Left lung (tissue), 14 donors: ENCODE measurements around the gene FAM25G. TPM values are rescaled to one million over a fixed set of nuclear protein-coding genes. Genes with fewer than 3 reads are reported as not detected.
"Not testable (repeated sequence)": the region's sequence is repeated elsewhere in the genome, so short reads cannot be mapped to it uniquely, and the experiment has no call there.

ENCODE experiments used
- ATAC-seq: fragments of 200-7000 bp; cut with Tn5 transposase; one replicate; pipeline ENCODE4 v1.9.1; 2020; ENCODE audit warnings: moderate library complexity
- DNase-seq, 4 donors: peaks; one replicate each; pipeline ENCODE4 v3.0.0-alpha.2; 2013 to 2020
- H3K27ac ChIP-seq, 2 donors: fragments of 200-600 bp; sonication (generic) in 1 of 2; one replicate each; pipeline versions ENCODE4 v1.5.0 to v1.8.0; 2020 to 2021
- H3K27me3 ChIP-seq, 2 donors: fragments of 200-600 bp; sonication (generic) in 1 of 2; one replicate each; pipeline versions ENCODE4 v1.5.0 to v1.8.0; 2020 to 2021
- H3K36me3 ChIP-seq, 2 donors: fragments of 200-600 bp; sonication (generic) in 1 of 2; one replicate each; pipeline versions ENCODE4 v1.5.0 to v1.8.0; 2020 to 2021
- H3K4me1 ChIP-seq, 2 donors: fragments of 200-600 bp; one replicate each; pipeline ENCODE4 v1.8.0; 2021
- H3K4me3 ChIP-seq, 2 donors: fragments of 200-600 bp; sonication (generic) in 1 of 2; one replicate each; pipeline versions ENCODE4 v1.5.0 to v1.8.0; 2020 to 2021; ENCODE audit warnings: mild to moderate bottlenecking in 1 of 2
- H3K9me3 ChIP-seq, 2 donors: fragments of 200-600 bp; sonication (generic) in 1 of 2; one replicate each; pipeline versions ENCODE4 v1.5.0 to v1.8.0; 2020 to 2021
- intact Hi-C, 2 donors: fragments of 100-400 bp; cut with DNase I; formaldehyde crosslinking; loops; one replicate each; pipeline versions ENCODE4 v1.11.2 to v1.14.2; 2022
- long read RNA-seq, 12 donors: library from polyadenylated mRNA in 2 of 12; unstranded in 2 of 12; transcript quantifications; one replicate each; pipeline ENCODE4 v2.0.0 and lab custom pipeline, GENCODE V29; 2019 to 2026
- polyA plus RNA-seq, 6 donors: library from polyadenylated mRNA; unstranded; fragments of 120-200 nt; gene quantifications; one replicate each; pipeline ENCODE4 v1.2.1, GENCODE V29; 2013; ENCODE audit not compliant: insufficient read length in 6 of 6
- total RNA-seq, 2 donors: library from RNA; stranded (reverse); fragmentation: NEBNext Ultra II Directional; extraction: Animal tissue kit (Norgen Biotek cat#: 25700); gene quantifications; one replicate each; pipeline ENCODE4 v1.2.1, GENCODE V29; 2021
- donor health status: DM: no; HTN: yes; CAD: no.
- donor health status: DM: no; HTN: no; CAD: no.

Gene FAM25G
- total RNA-seq (not detected), polyA plus RNA-seq (not detected)
- long read RNA-seq, donor 1 = 0 reads
- long read RNA-seq, donor 2, partial matches to known transcripts = 14 of 14 reads
- long read RNA-seq, donor 2, other reads (novel, unspliced or antisense) = 0 of 14 reads
- long read RNA-seq, donor 3 = 0 reads
- long read RNA-seq, donor 4 = 0 reads
- long read RNA-seq, donor 5 = 0 reads
- long read RNA-seq, donor 6 = 0 reads
- long read RNA-seq, donor 7 = 0 reads
- long read RNA-seq, donor 8 = 0 reads
- long read RNA-seq, donor 9 = 0 reads
- long read RNA-seq, donor 10 = 0 reads
- long read RNA-seq, donor 11 = 0 reads
- long read RNA-seq, donor 12 = 0 reads

DNA sequence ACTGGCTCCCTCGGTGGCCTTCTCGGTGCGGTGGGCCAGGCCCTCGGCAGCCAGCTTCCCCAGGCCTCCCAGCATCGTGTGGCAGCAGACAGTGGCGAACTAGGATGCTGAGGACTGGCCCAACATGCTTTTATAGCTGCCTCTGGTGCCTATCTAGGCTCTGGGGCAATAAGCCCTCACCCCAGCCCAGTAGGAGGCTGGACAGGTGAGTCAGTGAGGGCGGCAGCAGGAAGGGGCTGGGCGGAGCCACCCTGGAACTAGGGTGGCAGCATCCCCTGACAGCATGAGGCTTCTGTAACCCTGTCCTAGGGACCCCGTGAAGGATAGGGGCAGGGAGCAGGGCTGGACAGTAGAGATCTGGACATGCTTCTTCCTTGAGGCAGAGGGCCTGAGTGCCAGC lies at the start of gene FAM25G:
Gene FAM25G, minus strand, starts transcription at position 101 of the 400 bp plus-strand sequence. Its CDS starts 26 bp downstream, at position 75.
- H3K27ac ChIP-seq, intact Hi-C loops, H3K4me1 ChIP-seq, H3K4me3 ChIP-seq, DNase-seq, ATAC-seq, H3K27me3 ChIP-seq, H3K9me3 ChIP-seq, H3K36me3 ChIP-seq: not testable (repeated sequence)

DNA sequence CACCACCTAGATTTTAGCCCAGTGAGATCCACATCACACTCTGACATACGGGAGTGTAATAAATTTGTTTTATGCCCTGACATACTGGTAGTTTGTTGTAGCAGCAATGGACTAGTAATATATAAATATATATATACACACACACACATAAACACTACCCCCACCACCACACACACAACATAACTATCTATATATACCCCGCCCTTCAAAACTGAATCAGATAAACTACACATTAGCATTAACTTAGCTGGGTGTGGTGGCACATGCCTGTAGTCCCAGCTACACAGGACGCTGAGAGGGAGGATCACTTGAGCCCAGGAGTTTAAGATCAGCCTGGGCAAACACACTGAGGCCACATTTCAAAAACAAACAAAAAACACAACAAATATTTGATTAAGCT lies 44.9 kb upstream of the FAM25G start:
- H3K27me3 ChIP-seq, H3K27ac ChIP-seq, H3K36me3 ChIP-seq, H3K4me1 ChIP-seq, H3K4me3 ChIP-seq, intact Hi-C loops, H3K9me3 ChIP-seq, ATAC-seq, DNase-seq: not testable (repeated sequence)

DNA sequence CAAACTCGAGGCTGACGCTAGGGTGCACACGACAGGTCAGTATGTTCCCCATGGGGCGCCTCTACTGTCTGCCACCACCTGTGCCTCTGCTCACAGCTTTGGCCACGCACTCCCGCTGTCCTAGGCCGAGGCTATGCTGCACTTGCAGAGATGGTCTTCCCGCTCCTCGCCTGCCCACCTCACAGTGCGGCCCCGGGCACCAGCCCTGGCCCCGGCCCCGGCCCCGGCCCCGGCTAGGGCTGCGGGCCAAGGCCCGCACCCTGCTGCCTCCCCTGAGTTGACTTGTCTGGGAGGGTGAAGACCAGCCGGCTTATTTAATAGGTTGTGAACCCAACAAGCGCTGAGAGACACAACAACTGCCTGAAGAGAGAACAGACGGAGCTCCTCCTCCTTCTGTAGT lies 32.0 kb upstream of the FAM25G start, which contains the start of gene AGAP9:
Gene AGAP9, minus strand, starts transcription at position 164 of the 400 bp plus-strand sequence. Its CDS starts 112 bp downstream, at position 52.
- DNase-seq, H3K27me3 ChIP-seq, H3K27ac ChIP-seq, intact Hi-C loops, ATAC-seq, H3K9me3 ChIP-seq, H3K36me3 ChIP-seq, H3K4me1 ChIP-seq, H3K4me3 ChIP-seq: not testable (repeated sequence)

DNA sequence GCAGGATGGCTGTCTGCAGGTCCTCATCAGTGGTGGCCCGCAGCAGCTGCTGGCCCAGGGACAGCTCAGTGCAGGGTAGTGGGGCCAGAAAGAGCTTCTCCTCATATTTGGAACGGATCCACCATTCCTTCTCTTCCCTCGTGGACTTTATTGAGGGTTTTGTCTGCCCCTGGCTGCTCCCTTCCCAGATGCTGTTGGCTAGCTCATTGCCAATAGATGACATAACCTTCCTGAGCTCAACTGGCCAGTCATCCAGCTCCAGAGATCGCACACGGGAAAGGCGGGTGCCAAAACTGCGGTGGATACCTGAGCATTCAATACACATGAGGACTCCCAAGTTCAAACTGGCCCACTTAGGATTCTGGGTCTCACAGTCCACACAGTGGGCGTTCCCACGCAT lies 10.8 kb upstream of the FAM25G start:
- H3K4me3 ChIP-seq, H3K27ac ChIP-seq, H3K36me3 ChIP-seq, H3K9me3 ChIP-seq, DNase-seq, ATAC-seq, H3K4me1 ChIP-seq, intact Hi-C loops, H3K27me3 ChIP-seq: not testable (repeated sequence)

DNA sequence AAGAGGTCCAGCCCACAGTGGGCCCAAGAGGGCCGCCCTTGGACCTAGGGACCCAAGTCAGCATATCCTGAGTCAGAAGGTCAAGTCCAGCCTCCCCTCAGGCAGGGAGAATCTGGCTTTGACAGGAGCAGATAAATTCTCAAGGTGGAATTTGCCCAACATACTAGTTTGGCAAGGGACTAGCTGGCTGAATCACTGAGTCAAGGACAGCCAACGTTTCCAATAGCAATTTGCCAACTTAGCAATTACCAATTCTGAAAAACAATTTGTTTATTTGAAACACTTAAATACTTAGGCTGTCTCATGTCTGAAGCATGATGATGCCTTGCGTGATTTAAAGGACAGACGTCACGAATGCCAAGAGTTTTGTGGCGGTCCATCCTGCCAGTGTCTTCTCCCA lies 2.7 kb upstream of the FAM25G start:
- H3K9me3 ChIP-seq, H3K27ac ChIP-seq, H3K4me3 ChIP-seq, H3K4me1 ChIP-seq, DNase-seq, intact Hi-C loops, H3K27me3 ChIP-seq, ATAC-seq, H3K36me3 ChIP-seq: not testable (repeated sequence)

DNA sequence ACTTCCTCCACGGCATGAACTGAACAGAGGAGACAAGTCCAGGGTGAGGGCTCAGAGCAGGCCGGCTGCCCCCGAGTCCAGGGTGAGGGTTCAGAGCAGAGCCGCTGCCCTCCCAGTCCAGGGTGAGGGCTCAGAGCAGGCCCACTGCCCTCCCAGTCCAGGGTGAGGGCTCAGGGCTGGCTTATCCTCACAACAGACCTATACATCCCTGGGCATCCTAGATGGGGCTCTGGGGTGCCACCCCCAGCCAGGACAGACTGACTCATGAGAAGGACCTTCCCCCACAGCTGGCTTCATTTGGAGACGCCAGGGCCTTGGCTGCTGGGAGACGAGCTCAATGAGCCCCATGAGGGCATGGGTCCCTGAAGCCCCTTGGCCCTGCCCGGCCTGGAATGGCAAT lies 1.9 kb downstream of the FAM25G start:
- intact Hi-C loops, H3K27me3 ChIP-seq, ATAC-seq: not testable (repeated sequence)

DNA sequence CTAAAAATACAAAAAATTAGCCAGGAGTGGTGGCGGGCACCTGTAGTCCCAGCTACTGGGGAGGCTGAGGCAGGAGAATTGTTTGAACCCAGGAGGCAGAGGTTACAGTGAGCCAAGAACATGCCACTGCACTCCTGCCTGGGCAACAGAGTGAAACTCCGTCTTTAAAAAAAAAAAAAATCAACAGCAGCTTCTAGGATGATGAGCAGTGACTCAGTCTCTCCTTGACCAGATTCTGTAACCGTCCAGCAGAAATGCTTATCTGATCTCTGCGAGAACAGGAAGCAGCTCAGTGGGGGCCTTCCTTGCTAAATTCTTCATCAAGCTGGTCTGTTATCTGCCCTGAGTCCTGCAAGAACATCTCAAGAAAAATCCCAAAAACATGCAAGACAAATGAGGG lies 5.6 kb downstream of the FAM25G start:
- H3K27me3 ChIP-seq, H3K36me3 ChIP-seq, H3K27ac ChIP-seq, DNase-seq, ATAC-seq, H3K9me3 ChIP-seq, H3K4me3 ChIP-seq, intact Hi-C loops, H3K4me1 ChIP-seq: not testable (repeated sequence)

More for the DNA sequence above, 1.9 kb downstream of the FAM25G start:
- DNase-seq, H3K9me3 ChIP-seq, H3K4me3 ChIP-seq, H3K4me1 ChIP-seq, H3K27ac ChIP-seq, H3K36me3 ChIP-seq: not testable (repeated sequence)

DNA sequence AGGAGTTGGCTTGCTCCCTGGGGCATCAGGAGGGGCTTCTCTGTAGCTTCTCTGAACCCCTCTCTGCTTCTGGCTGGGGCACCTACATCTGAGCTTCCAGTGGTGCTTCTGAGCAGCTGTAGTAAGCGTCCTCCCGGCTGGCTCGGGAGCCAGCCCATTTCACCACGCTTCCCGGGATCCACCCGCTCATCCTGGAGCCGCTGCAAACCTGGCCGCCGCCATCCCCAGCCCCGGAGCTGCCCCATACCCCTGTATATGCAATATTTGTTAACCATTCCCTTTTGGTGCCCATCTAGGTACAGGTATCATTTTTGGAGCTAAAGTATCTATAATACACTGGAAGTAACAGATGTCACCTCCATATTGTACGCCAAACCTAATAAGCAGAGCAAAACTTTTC lies 6.7 kb downstream of the FAM25G start:
- ATAC-seq, DNase-seq, intact Hi-C loops, H3K27me3 ChIP-seq, H3K36me3 ChIP-seq, H3K27ac ChIP-seq, H3K4me3 ChIP-seq, H3K4me1 ChIP-seq, H3K9me3 ChIP-seq: not testable (repeated sequence)

DNA sequence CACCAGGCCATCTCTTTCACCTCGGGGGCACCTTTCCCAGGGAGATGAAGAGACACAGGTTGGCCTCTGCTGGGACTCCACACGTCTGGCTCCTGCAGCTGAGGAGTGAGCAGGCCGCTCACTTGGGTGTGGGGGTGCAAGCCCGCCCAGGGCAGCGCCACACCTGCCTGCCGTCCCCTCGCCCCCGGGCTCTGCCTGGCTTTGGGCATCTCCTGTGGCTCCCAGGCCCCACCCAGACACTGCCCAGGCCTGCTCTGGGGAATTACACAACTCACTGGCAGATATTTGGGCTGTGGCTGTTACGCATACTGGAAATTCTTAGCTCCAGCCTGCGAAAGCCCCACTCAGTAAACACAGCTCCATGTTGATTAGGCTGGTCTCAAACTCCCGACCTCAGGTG lies 7.6 kb downstream of the FAM25G start, which contains the start of gene ANXA8:
Gene ANXA8, minus strand, starts transcription at position 193 of the 400 bp plus-strand sequence. Its CDS starts 182 bp downstream, at position 11.
- intact Hi-C loops, H3K4me1 ChIP-seq, H3K9me3 ChIP-seq, DNase-seq, H3K4me3 ChIP-seq, H3K36me3 ChIP-seq, H3K27ac ChIP-seq, H3K27me3 ChIP-seq: not testable (repeated sequence)
- ATAC-seq = peak; percentile 13

DNA sequence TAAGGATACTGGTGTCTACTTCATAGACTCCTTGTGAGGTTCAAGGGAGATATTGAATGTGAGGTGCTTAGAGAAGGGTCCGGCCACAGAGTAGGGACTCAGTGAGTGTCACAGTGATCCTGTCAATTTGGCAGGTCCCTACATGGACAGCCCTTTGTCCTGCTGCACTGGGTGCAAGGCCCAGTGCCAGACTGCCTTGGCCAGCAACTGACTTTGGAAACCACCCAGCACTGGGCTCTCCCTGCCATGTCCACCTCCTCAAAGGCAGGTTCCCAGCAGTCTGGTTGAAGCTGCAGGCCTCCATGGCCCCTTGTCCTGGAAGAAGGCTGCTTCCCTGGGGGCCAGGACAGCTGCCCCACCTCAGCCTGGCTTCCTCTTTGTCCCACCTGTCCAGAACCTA lies 9.1 kb downstream of the FAM25G start:
- intact Hi-C loops, H3K27ac ChIP-seq, DNase-seq, H3K4me3 ChIP-seq, H3K27me3 ChIP-seq, H3K9me3 ChIP-seq, ATAC-seq, H3K36me3 ChIP-seq, H3K4me1 ChIP-seq: not testable (repeated sequence)

DNA sequence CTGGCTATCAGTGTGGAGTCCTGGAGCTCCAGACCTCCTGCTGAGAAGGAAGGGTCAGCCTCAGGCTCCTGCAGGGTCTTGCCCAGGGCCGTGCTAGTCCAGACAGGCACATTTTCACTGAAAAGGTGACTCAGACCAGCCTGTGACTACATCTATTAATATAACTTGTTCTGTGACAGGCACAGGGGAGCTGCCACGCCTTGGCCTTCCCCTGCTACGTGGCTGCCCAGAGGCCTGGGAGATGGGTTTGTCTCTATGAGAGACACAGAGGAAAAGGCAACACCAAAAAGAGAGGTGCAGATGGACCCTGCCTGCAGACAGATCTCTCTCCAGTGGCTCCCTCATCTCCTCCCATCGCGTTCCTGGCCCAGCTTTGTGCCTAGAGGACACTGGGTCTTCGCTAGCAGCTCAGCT lies 9.7 kb downstream of the FAM25G start:
- H3K9me3 ChIP-seq, intact Hi-C loops: not testable (repeated sequence)

DNA sequence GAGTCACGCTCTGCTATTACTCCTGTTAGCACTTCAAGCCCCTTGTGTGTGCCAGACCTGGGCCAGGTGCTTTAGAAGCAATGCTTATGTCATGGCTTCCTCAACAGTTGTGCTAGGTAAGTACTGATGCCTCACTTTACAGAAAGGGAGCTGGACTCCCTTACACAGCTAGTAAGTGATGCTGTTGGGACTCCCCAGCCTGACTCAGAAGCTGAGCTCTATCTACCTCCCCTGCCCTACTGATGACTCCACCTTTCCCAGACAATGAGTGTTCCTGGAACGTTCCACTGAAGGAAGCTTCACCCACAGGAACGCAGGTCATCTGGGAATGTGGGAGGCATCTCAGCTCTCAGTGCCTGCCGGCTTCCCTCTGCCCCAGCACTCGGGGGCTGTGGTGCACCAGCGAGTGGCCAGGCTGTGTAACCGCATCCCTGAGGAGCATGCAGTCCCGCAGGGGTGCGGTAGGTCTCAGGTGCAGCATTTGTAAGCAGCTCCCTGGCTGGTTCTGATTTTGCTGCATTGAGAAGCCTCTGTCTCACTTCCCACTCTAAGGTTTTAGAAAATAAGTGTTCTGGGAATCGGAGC lies 10.2 kb downstream of the FAM25G start:
- H3K36me3 ChIP-seq, H3K27me3 ChIP-seq, intact Hi-C loops, H3K4me1 ChIP-seq, H3K9me3 ChIP-seq, DNase-seq, H3K27ac ChIP-seq, H3K4me3 ChIP-seq: not testable (repeated sequence)
- peak; percentile 54 for ATAC-seq

More for the DNA sequence above, 9.7 kb downstream of the FAM25G start:
- H3K36me3 ChIP-seq, H3K27me3 ChIP-seq, DNase-seq, H3K27ac ChIP-seq, H3K4me1 ChIP-seq, H3K4me3 ChIP-seq: not testable (repeated sequence)
- peak; percentile 55 for ATAC-seq

DNA sequence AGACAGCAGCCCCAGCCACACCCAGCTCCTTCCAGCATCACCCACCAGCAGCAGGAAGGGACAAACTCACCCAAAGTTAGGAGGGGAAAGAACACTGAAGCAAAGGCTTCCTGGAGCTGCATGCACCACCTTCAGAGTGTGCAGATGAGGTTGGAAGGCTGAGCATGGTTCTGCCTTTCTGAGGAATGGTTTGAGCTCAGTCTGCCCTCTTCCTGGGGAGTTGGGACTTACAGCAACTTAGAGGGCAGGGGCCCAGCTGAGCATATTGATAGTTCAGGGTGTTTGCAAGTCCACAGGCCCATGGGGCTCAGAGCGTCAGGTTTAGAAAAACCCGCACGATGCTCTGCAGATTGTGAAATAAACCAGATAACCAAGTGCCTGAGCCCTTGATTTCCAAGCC lies 11.4 kb downstream of the FAM25G start:
- H3K9me3 ChIP-seq, H3K4me1 ChIP-seq, H3K27me3 ChIP-seq, H3K36me3 ChIP-seq, H3K4me3 ChIP-seq, intact Hi-C loops, ATAC-seq, DNase-seq, H3K27ac ChIP-seq: not testable (repeated sequence)
